BJ (cell line): ENCODE measurements around the gene KIAA1191. TPM values are rescaled to one million over a fixed set of nuclear protein-coding genes. Genes with fewer than 3 reads are reported as not detected.

Experiments used
- CTCF ChIA-PET: fragments of 350-600 bp; formaldehyde crosslinking; extraction: SDS; loops from one replicate; lab custom pipeline; 2021; ENCODE audit warnings: antibody characterized with exemption, inconsistent platforms; lab: Yijun Ruan, JAX
- POLR2A ChIA-PET: fragments of 300-600 bp; sonication (Branson Sonifier 250); formaldehyde crosslinking; extraction: SDS; loops from one replicate; lab custom pipeline; 2021; ENCODE audit warnings: antibody characterized with exemption; lab: Charles Lee
- DNase-seq: peaks from one replicate; pipeline ENCODE4 v3.0.0-alpha.2; 2011; ENCODE audit warnings: low read depth
- H3K27me3 ChIP-seq: 2 replicates; pipeline ENCODE4 v1.6.0; 2011; ENCODE audit warnings: low read length; ENCODE audit not compliant: control insufficient read depth, insufficient read depth
- H3K36me3 ChIP-seq: 2 replicates; pipeline ENCODE4 v1.5.1; 2011; ENCODE audit warnings: low read length; ENCODE audit not compliant: control insufficient read depth, insufficient read depth
- H3K4me3 ChIP-seq: 2 replicates; pipeline ENCODE4 v1.5.1; 2011; ENCODE audit warnings: low read depth, mild to moderate bottlenecking, control low read depth, low read length
- CTCF ChIP-seq: IDR thresholded peaks from 2 replicates; pipeline ENCODE4 v1.5.1; 2011; ENCODE audit warnings: low read depth, mild to moderate bottlenecking, control low read depth, inconsistent platforms, low read length, moderate library complexity; ENCODE audit not compliant: insufficient read depth
- polyA plus RNA-seq: library from polyadenylated mRNA; depleted of rRNA; stranded (reverse); fragments of >200 nt; gene quantifications from 2 replicates; pipeline ENCODE4 v1.2.3, GENCODE V29; 2011

The KIAA1191 gene
- polyA plus RNA-seq, 1 experiment: 171 TPM

DNA sequence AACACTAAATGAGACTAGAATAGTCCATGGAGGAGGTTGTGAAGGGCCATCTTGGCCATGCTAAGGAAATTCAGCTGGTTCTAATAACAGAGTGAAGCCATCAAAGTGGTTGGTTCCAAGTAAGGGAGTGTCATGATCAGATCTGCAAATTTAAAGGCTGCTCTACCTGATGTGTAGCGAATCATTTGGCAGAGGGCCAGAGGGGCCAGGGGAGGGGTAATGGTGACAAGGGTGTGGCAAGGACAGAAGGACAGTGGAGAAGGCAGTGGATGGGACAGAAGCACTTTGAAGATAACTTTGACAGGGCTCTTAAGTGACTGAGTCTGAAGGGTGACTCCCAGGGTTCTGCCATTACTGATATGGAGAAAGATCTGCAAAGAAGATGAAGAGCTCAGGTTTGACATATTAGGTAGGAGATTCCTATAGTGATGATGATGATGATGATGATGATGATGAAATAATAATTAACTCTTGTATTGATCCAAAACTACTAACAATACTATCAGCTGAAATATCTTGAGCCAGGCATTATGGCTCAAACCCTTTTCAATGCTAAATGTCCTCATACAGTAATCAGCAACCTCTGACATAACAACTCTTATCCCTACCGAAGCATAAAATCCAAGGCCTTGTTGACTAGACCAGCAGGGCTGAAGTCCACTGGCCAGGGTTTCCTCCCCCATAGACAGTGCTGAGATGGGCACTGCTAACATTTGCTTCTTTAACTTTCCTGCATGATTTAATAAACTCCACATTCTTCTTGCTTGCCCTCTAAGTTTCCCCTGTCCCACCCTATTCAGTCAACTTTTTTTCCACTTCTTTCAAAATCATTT lies 20.0 kb downstream of the KIAA1191 start:
- no peak for TF ChIP-seq CTCF
- DNase-seq: no peak
- Histone ChIP-seq H3K27me3 (no peaks in the 10 kb centered on the region), H3K36me3 (peaks cover 9% of the 10 kb centered on the region), H3K4me3 (no peak overlapping the region)
- CTCF ChIA-PET: no interaction called here
- POLR2A ChIA-PET: no interaction called here

DNA sequence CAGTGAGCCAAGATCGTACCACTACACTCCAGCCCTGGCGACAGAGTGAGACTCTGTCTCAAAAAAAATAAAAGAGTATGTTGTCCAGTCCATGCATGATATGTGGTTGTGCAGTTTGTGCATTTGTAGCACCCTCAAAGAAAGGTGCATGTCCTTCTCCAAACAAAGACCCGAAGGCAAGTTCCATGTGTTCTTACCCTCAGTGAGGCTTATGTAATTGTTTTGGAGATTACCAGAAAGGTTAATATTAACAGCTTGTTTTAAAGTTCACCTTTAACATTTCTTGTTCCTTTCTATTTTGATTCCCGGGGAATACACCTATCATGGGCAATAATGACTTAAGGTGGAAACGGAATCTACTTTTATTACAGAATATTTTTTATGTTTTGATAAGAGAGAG lies 22.3 kb downstream of the KIAA1191 start:
- H3K36me3 ChIP-seq: peaks cover 1% of the 10 kb centered on the region
- H3K27me3 ChIP-seq: no peaks in the 10 kb centered on the region
- no peak for DNase-seq
- no peak overlapping the region for H3K4me3 ChIP-seq
- TF ChIP-seq CTCF: no peak
- ChIA-PET CTCF (interaction anchor here (1.5 kb wide), 1 partner anchor 17 kb away, joined by 3 read pairs; no protein-coding TSS in a partner anchor), POLR2A (no interaction called here)

DNA sequence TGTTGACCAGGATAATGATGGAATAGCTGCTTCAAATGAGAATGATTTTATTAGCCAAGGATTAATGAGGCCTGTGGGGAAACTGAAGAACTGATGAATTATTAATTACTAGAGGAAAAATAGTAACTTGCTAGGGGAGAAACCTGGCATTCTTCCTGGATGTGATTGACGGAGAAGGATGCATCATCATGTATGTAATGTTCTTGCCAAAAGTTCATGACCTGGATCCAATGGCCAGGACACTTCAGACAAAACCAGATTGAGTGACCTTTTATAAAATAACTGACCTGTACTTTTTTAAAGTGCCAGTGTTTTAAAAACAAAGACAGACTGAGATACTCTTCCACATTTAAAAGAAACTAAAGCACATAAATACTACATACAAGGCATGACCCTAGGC lies 23.7 kb downstream of the KIAA1191 start:
- no peak for DNase-seq

DNA sequence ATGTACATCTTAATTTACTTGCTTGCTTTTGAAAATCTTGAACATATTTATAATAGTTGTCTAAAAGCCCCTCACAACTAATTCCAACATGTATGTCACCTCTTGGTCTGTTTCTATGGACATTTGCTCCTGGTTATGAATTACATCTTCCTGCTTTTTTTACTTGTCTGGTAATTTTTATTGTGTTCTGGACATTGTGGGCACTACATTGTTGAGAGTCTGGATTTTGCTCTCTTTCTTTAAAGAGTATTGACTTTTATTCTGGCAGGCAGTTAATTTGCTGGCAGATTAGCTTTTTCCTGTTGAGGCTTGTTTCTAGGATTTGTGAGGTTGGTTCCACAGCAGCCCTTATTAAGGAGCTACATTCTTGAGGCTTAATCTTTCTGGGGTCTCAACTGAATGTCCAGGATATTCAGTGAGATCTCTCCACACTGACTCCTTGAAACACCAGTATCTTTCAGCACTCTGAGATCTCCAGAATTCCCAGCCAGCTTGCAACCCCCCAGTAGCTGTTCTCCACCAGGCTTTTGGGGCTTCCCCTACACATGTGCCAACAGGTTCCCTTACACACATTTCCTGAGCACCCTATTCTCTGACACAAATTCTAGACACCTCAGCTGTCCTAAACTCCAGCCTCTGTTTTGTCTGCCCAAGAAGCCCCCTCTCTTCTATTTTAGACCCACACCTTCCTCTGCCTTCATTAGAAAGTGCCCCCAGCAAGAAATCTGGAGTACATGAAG lies 27.4 kb downstream of the KIAA1191 start:
- Histone ChIP-seq H3K27me3 (no peaks in the 10 kb centered on the region), H3K36me3 (peaks cover 1% of the 10 kb centered on the region), H3K4me3 (no peak overlapping the region)
- CTCF ChIA-PET: no interaction called here
- TF ChIP-seq CTCF: no peak
- POLR2A ChIA-PET: no interaction called here
- DNase-seq: no peak

More for the DNA sequence above, 23.7 kb downstream of the KIAA1191 start:
- ChIA-PET CTCF (no interaction called here), POLR2A (no interaction called here)
- H3K36me3 ChIP-seq: peaks cover 1% of the 10 kb centered on the region
- no peak for TF ChIP-seq CTCF
- H3K4me3 ChIP-seq: no peak overlapping the region
- H3K27me3 ChIP-seq: no peaks in the 10 kb centered on the region

- no peak for TF ChIP-seq CTCF
- ChIA-PET CTCF (interaction anchor here (0.6 to 1.2 kb wide), 2 partner anchors 31 to 35 kb away, joined by 3 read pairs; no protein-coding TSS in a partner anchor), POLR2A (no interaction called here)
- H3K27me3 ChIP-seq: no peaks in the 10 kb centered on the region
- peaks cover 2% of the 10 kb centered on the region for H3K36me3 ChIP-seq
- no peak for DNase-seq
- no peak overlapping the region for H3K4me3 ChIP-seq
Measured at GRCh38 chr5:176320577-176320976, 41.0 kb downstream of the KIAA1191 start.
